SKM-1 (cell line): ENCODE measurements around the gene CSF2RB.

Experiments
- DNase-seq: peaks from one replicate; lab custom pipeline; 2025; ENCODE audit not compliant: unreplicated experiment; lab: John Stamatoyannopoulos, UW

CSF2RB gene

GRCh38 chr22:36887162-36887561 is 26.3 kb upstream of the CSF2RB start:
- no peak for DNase-seq

- no peak for DNase-seq
Observed at GRCh38 chr22:36891646-36892045, 21.8 kb upstream of the CSF2RB start.

- no peak for DNase-seq
Observed at GRCh38 chr22:36892292-36892691, 21.1 kb upstream of the CSF2RB start.

- no peak for DNase-seq
Observed at GRCh38 chr22:36893262-36893661, 20.2 kb upstream of the CSF2RB start.

- DNase-seq, result no peak
Observed at GRCh38 chr22:36894266-36894665, 19.2 kb upstream of the CSF2RB start.

GRCh38 chr22:36897611-36898010 is 15.8 kb upstream of the CSF2RB start:
- DNase-seq, result no peak

- DNase-seq, result no peak
Observed at GRCh38 chr22:36898690-36899089, 14.7 kb upstream of the CSF2RB start.

GRCh38 chr22:36899498-36899897 is 13.9 kb upstream of the CSF2RB start:
- DNase-seq, result no peak

- no peak for DNase-seq
Observed at GRCh38 chr22:36900225-36900624, 13.2 kb upstream of the CSF2RB start.

GRCh38 chr22:36900880-36901279 is 12.5 kb upstream of the CSF2RB start:
- DNase-seq, result no peak

GRCh38 chr22:36901411-36902142 is 11.9 kb upstream of the CSF2RB start:
- DNase-seq, result no peak

GRCh38 chr22:36902143-36902926 is 11.1 kb upstream of the CSF2RB start:
- DNase-seq, result no peak

- DNase-seq, result no peak
Observed at GRCh38 chr22:36904260-36904880, 9.1 kb upstream of the CSF2RB start.

- DNase-seq, result no peak
Observed at GRCh38 chr22:36907253-36908195, 5.9 kb upstream of the CSF2RB start.

GRCh38 chr22:36910461-36910860 is 3.0 kb upstream of the CSF2RB start:
- DNase-seq, result no peak

- no peak for DNase-seq
Observed at GRCh38 chr22:36911887-36912661, 1.4 kb upstream of the CSF2RB start.

- DNase-seq, result peak; percentile 69
Observed at GRCh38 chr22:36912694-36913426, 568 bp upstream of the CSF2RB start.

GRCh38 chr22:36914390-36914752 is 943 bp downstream of the CSF2RB start:
- DNase-seq, result no peak

GRCh38 chr22:36916034-36916433 is 2.6 kb downstream of the CSF2RB start:
- DNase-seq, result no peak
